B cell (primary cell): ENCODE data around the gene CADM2.

Source experiments
- EZH2 ChIP-seq: IDR thresholded peaks from 2 replicates; pipeline ENCODE4 v1.6.1; 2012; ENCODE audit warnings: borderline replicate concordance, low read depth, mild to moderate bottlenecking, moderate library complexity, low read length; ENCODE audit not compliant: insufficient read depth, poor library complexity, severe bottlenecking
- TF ChIP-seq, protein P1 (sequence below): fragments of 200-600 bp; IDR thresholded peaks from one replicate; pipeline ENCODE4 v1.8.0; 2022; ENCODE audit warnings: antibody characterized with exemption, mild to moderate bottlenecking

DNA sequence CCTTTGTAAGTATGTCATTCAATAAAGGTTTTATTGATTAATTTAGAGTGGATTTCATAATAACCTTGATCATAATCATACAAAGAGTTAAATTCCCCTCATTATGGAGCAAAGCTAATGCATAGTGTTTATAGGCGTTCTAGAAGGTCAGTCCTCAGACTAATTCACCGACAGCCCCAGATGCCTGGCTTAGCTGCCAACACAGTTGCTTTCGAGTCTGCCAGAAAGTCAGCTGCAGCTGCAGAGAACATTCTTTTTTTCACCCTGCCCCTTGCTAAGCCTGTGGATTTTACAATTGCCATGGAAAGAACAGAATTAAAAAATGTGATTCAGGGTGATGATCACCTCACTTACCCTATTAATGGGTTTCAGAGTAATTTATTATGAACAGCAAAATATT, 21.2 kb downstream of the CADM2 start:
- TF ChIP-seq, protein P1, sequence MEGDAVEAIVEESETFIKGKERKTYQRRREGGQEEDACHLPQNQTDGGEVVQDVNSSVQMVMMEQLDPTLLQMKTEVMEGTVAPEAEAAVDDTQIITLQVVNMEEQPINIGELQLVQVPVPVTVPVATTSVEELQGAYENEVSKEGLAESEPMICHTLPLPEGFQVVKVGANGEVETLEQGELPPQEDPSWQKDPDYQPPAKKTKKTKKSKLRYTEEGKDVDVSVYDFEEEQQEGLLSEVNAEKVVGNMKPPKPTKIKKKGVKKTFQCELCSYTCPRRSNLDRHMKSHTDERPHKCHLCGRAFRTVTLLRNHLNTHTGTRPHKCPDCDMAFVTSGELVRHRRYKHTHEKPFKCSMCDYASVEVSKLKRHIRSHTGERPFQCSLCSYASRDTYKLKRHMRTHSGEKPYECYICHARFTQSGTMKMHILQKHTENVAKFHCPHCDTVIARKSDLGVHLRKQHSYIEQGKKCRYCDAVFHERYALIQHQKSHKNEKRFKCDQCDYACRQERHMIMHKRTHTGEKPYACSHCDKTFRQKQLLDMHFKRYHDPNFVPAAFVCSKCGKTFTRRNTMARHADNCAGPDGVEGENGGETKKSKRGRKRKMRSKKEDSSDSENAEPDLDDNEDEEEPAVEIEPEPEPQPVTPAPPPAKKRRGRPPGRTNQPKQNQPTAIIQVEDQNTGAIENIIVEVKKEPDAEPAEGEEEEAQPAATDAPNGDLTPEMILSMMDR: no peak
- no peak for TF ChIP-seq EZH2
